ENCODE data around the gene BTBD10. TPM values are rescaled to one million over a fixed set of nuclear protein-coding genes. Genes with fewer than 3 reads are reported as not detected.

The BTBD10 gene
- total and polyA plus RNA-seq, 2 experiments from 2014 or later, result 20.2 to 30.1 TPM

DNA sequence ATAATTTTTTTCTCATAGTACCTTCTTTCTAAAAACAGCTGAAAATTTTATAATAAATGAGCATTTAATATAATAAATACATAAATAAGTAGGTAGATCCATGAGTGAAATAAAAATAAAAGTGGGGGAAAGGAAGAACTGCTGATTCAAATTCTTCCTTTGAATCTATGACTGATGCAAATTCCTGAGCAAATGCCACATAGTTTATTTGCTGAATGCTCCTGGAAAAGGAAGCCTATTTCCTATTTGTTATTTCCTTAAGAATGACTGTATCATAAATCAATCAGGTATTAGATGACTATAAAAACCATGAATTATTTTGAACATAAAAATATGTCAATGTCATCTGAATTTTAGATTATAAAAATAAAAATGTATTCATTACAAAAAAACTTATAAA is 16.6 kb downstream of the BTBD10 start (continued):
- TF ChIP-seq REST (IDR thresholded peaks at IDR 0.05; ENCODE audit: unreplicated experiment) (no peak), NANOG (IDR thresholded peaks at IDR 0.05; ENCODE audit: borderline replicate concordance) (no peak), POLR2AphosphoS5 (IDR thresholded peaks at IDR 0.05; ENCODE audit: low read depth) (no peak), ZNF114 (CRISPR knock-in tag; IDR thresholded peaks at IDR 0.05) (no peak), EZH2phosphoT487 (IDR thresholded peaks at IDR 0.05; ENCODE audit: unreplicated experiment) (no peak)
- TF ChIP-seq, protein P1, sequence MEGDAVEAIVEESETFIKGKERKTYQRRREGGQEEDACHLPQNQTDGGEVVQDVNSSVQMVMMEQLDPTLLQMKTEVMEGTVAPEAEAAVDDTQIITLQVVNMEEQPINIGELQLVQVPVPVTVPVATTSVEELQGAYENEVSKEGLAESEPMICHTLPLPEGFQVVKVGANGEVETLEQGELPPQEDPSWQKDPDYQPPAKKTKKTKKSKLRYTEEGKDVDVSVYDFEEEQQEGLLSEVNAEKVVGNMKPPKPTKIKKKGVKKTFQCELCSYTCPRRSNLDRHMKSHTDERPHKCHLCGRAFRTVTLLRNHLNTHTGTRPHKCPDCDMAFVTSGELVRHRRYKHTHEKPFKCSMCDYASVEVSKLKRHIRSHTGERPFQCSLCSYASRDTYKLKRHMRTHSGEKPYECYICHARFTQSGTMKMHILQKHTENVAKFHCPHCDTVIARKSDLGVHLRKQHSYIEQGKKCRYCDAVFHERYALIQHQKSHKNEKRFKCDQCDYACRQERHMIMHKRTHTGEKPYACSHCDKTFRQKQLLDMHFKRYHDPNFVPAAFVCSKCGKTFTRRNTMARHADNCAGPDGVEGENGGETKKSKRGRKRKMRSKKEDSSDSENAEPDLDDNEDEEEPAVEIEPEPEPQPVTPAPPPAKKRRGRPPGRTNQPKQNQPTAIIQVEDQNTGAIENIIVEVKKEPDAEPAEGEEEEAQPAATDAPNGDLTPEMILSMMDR (conservative IDR thresholded peaks at IDR 0.05; ENCODE audit: low read depth in 2 of 2), result no peak
- TF ChIP-seq, protein P2, sequence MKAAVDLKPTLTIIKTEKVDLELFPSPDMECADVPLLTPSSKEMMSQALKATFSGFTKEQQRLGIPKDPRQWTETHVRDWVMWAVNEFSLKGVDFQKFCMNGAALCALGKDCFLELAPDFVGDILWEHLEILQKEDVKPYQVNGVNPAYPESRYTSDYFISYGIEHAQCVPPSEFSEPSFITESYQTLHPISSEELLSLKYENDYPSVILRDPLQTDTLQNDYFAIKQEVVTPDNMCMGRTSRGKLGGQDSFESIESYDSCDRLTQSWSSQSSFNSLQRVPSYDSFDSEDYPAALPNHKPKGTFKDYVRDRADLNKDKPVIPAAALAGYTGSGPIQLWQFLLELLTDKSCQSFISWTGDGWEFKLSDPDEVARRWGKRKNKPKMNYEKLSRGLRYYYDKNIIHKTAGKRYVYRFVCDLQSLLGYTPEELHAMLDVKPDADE (IDR thresholded peaks at IDR 0.05), result no peak

DNA sequence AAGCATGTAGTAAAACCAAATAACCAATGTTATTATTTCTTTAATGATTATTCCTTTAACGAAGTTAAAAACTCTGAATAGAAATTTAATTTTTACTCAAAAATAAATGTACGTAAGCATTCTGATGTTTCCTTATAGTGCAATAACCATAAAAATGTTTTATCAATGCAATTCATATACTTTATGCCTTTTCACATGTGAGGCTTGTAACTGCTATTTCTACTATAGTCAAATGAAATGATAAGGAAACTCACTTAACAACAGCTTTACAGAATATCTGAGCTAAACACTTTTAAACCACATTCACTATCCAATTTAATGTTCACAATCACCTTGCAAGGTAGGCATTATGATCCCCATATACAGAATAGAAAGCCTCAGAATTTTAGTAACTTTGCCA is 17.4 kb downstream of the BTBD10 start:
- Histone ChIP-seq H4K20me1 (replicated peaks; ENCODE audit: insufficient read depth) (no peaks in the 10 kb centered on the region), H3K4me1 (ENCODE audit: insufficient read depth) (peaks cover 15% of the 10 kb centered on the region), H3K4me2 (no peak overlapping the region), H2AFZ (no peak overlapping the region), H3K27ac (ENCODE audit: low read depth) (no peak overlapping the region), H3K4me3 (no peak overlapping the region), H3K36me3 (ENCODE audit: insufficient read depth) (no peaks in the 10 kb centered on the region), H3K79me2 (replicated peaks; ENCODE audit: insufficient read depth) (peaks cover 45% of the 10 kb centered on the region), H3F3A (replicated peaks; ENCODE audit: low read depth) (no peaks in the 10 kb centered on the region), H3K9me2 (ENCODE audit: insufficient read depth) (no peaks in the 10 kb centered on the region), H3K27me3 (ENCODE audit: insufficient read depth) (no peaks in the 10 kb centered on the region)
- no peak for ATAC-seq
- Mint-ChIP-seq H3K9me3 (no peaks in the 10 kb centered on the region), H3K27ac (no peak overlapping the region), H3K36me3 (ENCODE audit: low read depth) (no peaks in the 10 kb centered on the region; the same call in 2 of the 3 replicates), H3K27me3 (ENCODE audit: insufficient read depth, low read depth, poor library complexity) (no peaks in the 10 kb centered on the region), H3K4me1 (peaks cover 3% of the 10 kb centered on the region; the same call in 1 of the 3 replicates), H3K4me3 (no peak overlapping the region)
- DNase-seq (ENCODE audit: low spot score), result no peak
- TF ChIP-seq NANOG (IDR thresholded peaks at IDR 0.05; ENCODE audit: borderline replicate concordance), result no peak
- no peak for TF ChIP-seq CREB1 (CRISPR knock-in tag; IDR thresholded peaks at IDR 0.05; ENCODE audit: low read depth)
- TF ChIP-seq POLR2AphosphoS5 (IDR thresholded peaks at IDR 0.05; ENCODE audit: low read depth), result no peak
- TF ChIP-seq EZH2 (IDR thresholded peaks at IDR 0.05; ENCODE audit: low read depth, unreplicated experiment), result no peak
- no peak for TF ChIP-seq REST (IDR thresholded peaks at IDR 0.05; ENCODE audit: unreplicated experiment)
- no peak for TF ChIP-seq STAT1 (IDR thresholded peaks at IDR 0.05; ENCODE audit: unreplicated experiment)
- TF ChIP-seq ZNF114 (CRISPR knock-in tag; IDR thresholded peaks at IDR 0.05), result no peak
